Measurements from ENCODE around the gene ACOD1.

- TF ChIP-seq POLR2AphosphoS5 (IDR thresholded peaks at IDR 0.05) (no peak), CTCF (IDR thresholded peaks at IDR 0.05) (no peak), POLR2A (IDR thresholded peaks at IDR 0.05) (no peak), EP300 (IDR thresholded peaks at IDR 0.05; ENCODE audit: low read depth) (no peak)
These were observed 53.8 kb downstream of the ACOD1 start for GRCh38 chr13:77001963-77002587.
